HepG2 (cell line): ENCODE results near the gene ENTREP3. TPM values are rescaled to one million over a fixed set of nuclear protein-coding genes. Genes with fewer than 3 reads are reported as not detected.

ENCODE experiments used
- HDAC1 ChIP-seq: sonication (generic); formaldehyde crosslinking; IDR thresholded peaks from 2 replicates; pipeline ENCODE4 v1.5.1; 2020; ENCODE audit warnings: mild to moderate bottlenecking, missing genetic modification reagents
- HNRNPK ChIP-seq: fragments of 200-400 bp; formaldehyde crosslinking; IDR thresholded peaks from 2 replicates; pipeline ENCODE4 v1.6.1; 2018; ENCODE audit warnings: low read length, low read depth, moderate library complexity, mild to moderate bottlenecking; ENCODE audit not compliant: poor library complexity, severe bottlenecking
- MAZ ChIP-seq, 2 experiments: sonication (generic) in 1 of 2; formaldehyde crosslinking in 1 of 2; IDR thresholded peaks; 2 replicates each; pipeline versions ENCODE4 v1.5.0 to v1.6.1; 2012 to 2020; ENCODE audit warnings: low read depth in 2 of 2, mild to moderate bottlenecking in 2 of 2, borderline replicate concordance in 1 of 2, improper control_type of control experiment in 1 of 2, low read length in 1 of 2, missing genetic modification reagents in 1 of 2, moderate library complexity in 1 of 2
- MYC ChIP-seq: sonication (generic); formaldehyde crosslinking; IDR thresholded peaks from 2 replicates; pipeline ENCODE4 v1.9.0; 2021; ENCODE audit warnings: missing genetic modification reagents, borderline replicate concordance
- SAFB2 ChIP-seq: sonication (generic); formaldehyde crosslinking; IDR thresholded peaks from 2 replicates; pipeline ENCODE4 v1.5.1; 2020; ENCODE audit warnings: missing genetic modification reagents, low read depth, mild to moderate bottlenecking, borderline replicate concordance
- SIN3B ChIP-seq: fragments of 150-350 bp; IDR thresholded peaks from 2 replicates; pipeline ENCODE4 v1.6.1; 2014; ENCODE audit warnings: low read length
- SMC3 ChIP-seq: IDR thresholded peaks from 2 replicates; pipeline ENCODE4 v1.6.1; 2011; ENCODE audit warnings: low read length, improper control_type of control experiment
- TFDP2 ChIP-seq: sonication (generic); formaldehyde crosslinking; IDR thresholded peaks from 2 replicates; pipeline ENCODE4 v1.4.0; 2020; ENCODE audit warnings: missing genetic modification reagents
- THAP7 ChIP-seq: sonication (generic); formaldehyde crosslinking; IDR thresholded peaks from 2 replicates; pipeline ENCODE4 v1.8.1; 2023; ENCODE audit warnings: mild to moderate bottlenecking, missing genetic modification reagents
- TIGD3 ChIP-seq: sonication (generic); formaldehyde crosslinking; IDR thresholded peaks from 2 replicates; pipeline ENCODE4 v1.5.1; 2020; ENCODE audit warnings: mild to moderate bottlenecking, missing genetic modification reagents, borderline replicate concordance
- ZNF232 ChIP-seq: sonication (generic); formaldehyde crosslinking; IDR thresholded peaks from 2 replicates; pipeline ENCODE4 v1.4.0; 2020; ENCODE audit warnings: missing genetic modification reagents, borderline replicate concordance
- ZNF276 ChIP-seq: sonication (generic); formaldehyde crosslinking; IDR thresholded peaks from 2 replicates; pipeline ENCODE4 v1.4.0; 2020; ENCODE audit warnings: mild to moderate bottlenecking, low read depth, missing genetic modification reagents
- ZNF326 ChIP-seq: sonication (generic); formaldehyde crosslinking; IDR thresholded peaks from 2 replicates; pipeline ENCODE4 v1.4.0; 2020; ENCODE audit warnings: missing genetic modification reagents, borderline replicate concordance
- ZNF558 ChIP-seq: sonication (generic); formaldehyde crosslinking; IDR thresholded peaks from 2 replicates; pipeline ENCODE4 v1.9.0; 2022; ENCODE audit warnings: mild to moderate bottlenecking, missing genetic modification reagents, borderline replicate concordance
- ZNF720 ChIP-seq: sonication (generic); formaldehyde crosslinking; IDR thresholded peaks from 2 replicates; pipeline ENCODE4 v1.4.0; 2020; ENCODE audit warnings: missing genetic modification reagents
- ZNF773 ChIP-seq: sonication (generic); formaldehyde crosslinking; IDR thresholded peaks from 2 replicates; pipeline ENCODE4 v1.4.0; 2020; ENCODE audit warnings: missing genetic modification reagents, borderline replicate concordance
- polyA plus RNA-seq, 8 experiments: library from polyadenylated mRNA; depleted of rRNA in 3 of 8; stranded (reverse) in 7 of 8; unstranded in 1 of 8; fragments of >200 nt; fragmentation: Illumina TruSeq in 4 of 8; extraction: Trizol in 4 of 8; gene quantifications; 2 replicates each; pipeline versions ENCODE4 v1.2.1 to v1.2.3, GENCODE V29; 2011 to 2016; ENCODE audit warnings: low read depth in 4 of 8, missing spikeins in 1 of 8, mixed read lengths in 1 of 8; ENCODE audit not compliant: insufficient read depth in 1 of 8
- total RNA-seq, 5 experiments: library from RNA; depleted of rRNA; stranded (reverse); fragments of >200 nt; fragmentation: Illumina TruSeq; extraction: Trizol; gene quantifications; 2 replicates each; pipeline ENCODE4 v1.2.3, GENCODE V29; 2016; ENCODE audit warnings: low read depth in 1 of 5

Gene ENTREP3
- total and polyA plus RNA-seq, 2 of the 13 experiments (the other 11 are each of a cell fraction or from before 2014, with no cell fraction given), result 4.1 to 9.9 TPM

GRCh38 chr1:155277070-155277901 is 22.0 kb upstream of the ENTREP3 start, which contains the start of gene HCN3 (continued):
- TF ChIP-seq ZNF276 (CRISPR knock-in tag) (peak; percentile 33; the same call in 1 of the 2 replicates), ZNF558 (peak; percentile 77; the same call in 1 of the 2 replicates), TFDP2 (peak; percentile 99), MYC (CRISPR knock-in tag) (peak; percentile 61; the same call in 1 of the 2 replicates), HDAC1 (CRISPR knock-in tag) (peak; percentile 22; the same call in 1 of the 2 replicates), ZNF720 (no peak), TIGD3 (CRISPR knock-in tag) (0 out of 2 replicates have a peak, but pooled peaks have one; percentile 65), ZNF773 (CRISPR knock-in tag) (no peak), THAP7 (CRISPR knock-in tag) (0 out of 2 replicates have a peak, but pooled peaks have one; percentile 52), MAZ (IDR thresholded peaks at IDR 0.05; ENCODE audit: borderline replicate concordance, low read depth, low read length) (peak; percentile 88), MAZ (CRISPR knock-in tag; IDR thresholded peaks at IDR 0.05; ENCODE audit: low read depth) (peak; percentile 98), SAFB2 (0 out of 2 replicates have a peak, but pooled peaks have one; percentile 66), SIN3B (peak; percentile 78; the same call in 1 of the 2 replicates), ZNF326 (CRISPR knock-in tag) (no peak), HNRNPK (peak; percentile 48), SMC3 (peak; percentile 20; the same call in 1 of the 2 replicates), ZNF232 (CRISPR knock-in tag) (no peak; the same call in 1 of the 2 replicates)
